Ishikawa (cell line): ENCODE data around the gene EML1.

Experiments
- CEBPB ChIP-seq: IDR thresholded peaks from 2 replicates; pipeline ENCODE4 v1.6.1; 2012
- CREB1 ChIP-seq: IDR thresholded peaks from 2 replicates; pipeline ENCODE4 v1.6.1; 2012; ENCODE audit warnings: low read depth
- EGR1 ChIP-seq: IDR thresholded peaks from 2 replicates; pipeline ENCODE4 v1.6.1; 2012
- EP300 ChIP-seq: IDR thresholded peaks from 2 replicates; pipeline ENCODE4 v1.6.1; 2012; ENCODE audit warnings: borderline replicate concordance
- FOXM1 ChIP-seq: IDR thresholded peaks from 2 replicates; pipeline ENCODE4 v1.6.1; 2012; ENCODE audit warnings: low read depth, borderline replicate concordance
- NFIC ChIP-seq: IDR thresholded peaks from 2 replicates; pipeline ENCODE4 v1.6.1; 2012
- RAD21 ChIP-seq: IDR thresholded peaks from 2 replicates; pipeline ENCODE4 v1.6.1; 2012; ENCODE audit warnings: low read depth
- TAF1 ChIP-seq: IDR thresholded peaks from 2 replicates; pipeline ENCODE4 v1.6.1; 2012; ENCODE audit warnings: low read depth, mild to moderate bottlenecking
- TCF12 ChIP-seq: IDR thresholded peaks from 2 replicates; pipeline ENCODE4 v1.6.1; 2012; ENCODE audit warnings: low read depth
- TEAD4 ChIP-seq: IDR thresholded peaks from 2 replicates; pipeline ENCODE4 v1.6.1; 2012
- YY1 ChIP-seq: IDR thresholded peaks from 2 replicates; pipeline ENCODE4 v1.6.1; 2012; ENCODE audit warnings: low read depth
- ZBTB7A ChIP-seq: IDR thresholded peaks from 2 replicates; pipeline ENCODE4 v1.6.1; 2012; ENCODE audit warnings: low read depth
- TF ChIP-seq, protein P1 (sequence below): IDR thresholded peaks from 2 replicates; pipeline ENCODE4 v1.6.1; 2012
- TF ChIP-seq, protein P2 (sequence below): IDR thresholded peaks from 2 replicates; pipeline ENCODE4 v1.6.1; 2012
- TF ChIP-seq, protein P3 (sequence below): IDR thresholded peaks from 2 replicates; pipeline ENCODE4 v1.6.1; 2012; ENCODE audit warnings: low read depth, mild to moderate bottlenecking

The EML1 gene

DNA sequence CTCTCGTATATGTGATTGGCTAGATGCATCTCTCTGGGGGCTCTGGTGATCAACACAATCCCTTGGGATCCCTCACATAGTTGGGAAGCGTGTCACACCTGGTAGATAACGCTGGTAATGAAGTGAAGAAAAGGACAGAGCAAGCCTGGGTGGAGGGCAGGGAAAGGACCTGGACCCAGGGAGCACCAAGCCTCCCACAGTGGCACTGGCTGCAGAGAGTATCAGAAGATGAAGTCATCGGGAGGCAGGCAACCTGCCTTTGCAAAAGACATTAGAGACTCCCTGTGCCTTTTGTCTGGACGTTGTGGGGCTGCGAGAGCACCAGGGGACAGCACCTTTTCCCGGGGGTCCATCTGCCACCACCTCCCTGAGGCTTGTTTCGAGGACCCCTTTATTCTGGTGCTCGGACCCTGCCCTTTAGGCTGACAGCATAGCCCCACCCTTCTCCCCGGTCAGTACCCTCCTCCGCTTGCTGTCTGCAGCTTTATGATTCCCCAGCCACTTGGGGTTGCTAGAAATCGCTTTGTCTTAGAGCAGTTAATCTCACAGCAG lies 116.4 kb downstream of the EML1 start:
- TF ChIP-seq, protein P1, sequence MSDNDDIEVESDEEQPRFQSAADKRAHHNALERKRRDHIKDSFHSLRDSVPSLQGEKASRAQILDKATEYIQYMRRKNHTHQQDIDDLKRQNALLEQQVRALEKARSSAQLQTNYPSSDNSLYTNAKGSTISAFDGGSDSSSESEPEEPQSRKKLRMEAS = no peak
- TF ChIP-seq RAD21 (no peak), FOXM1 (no peak)

DNA sequence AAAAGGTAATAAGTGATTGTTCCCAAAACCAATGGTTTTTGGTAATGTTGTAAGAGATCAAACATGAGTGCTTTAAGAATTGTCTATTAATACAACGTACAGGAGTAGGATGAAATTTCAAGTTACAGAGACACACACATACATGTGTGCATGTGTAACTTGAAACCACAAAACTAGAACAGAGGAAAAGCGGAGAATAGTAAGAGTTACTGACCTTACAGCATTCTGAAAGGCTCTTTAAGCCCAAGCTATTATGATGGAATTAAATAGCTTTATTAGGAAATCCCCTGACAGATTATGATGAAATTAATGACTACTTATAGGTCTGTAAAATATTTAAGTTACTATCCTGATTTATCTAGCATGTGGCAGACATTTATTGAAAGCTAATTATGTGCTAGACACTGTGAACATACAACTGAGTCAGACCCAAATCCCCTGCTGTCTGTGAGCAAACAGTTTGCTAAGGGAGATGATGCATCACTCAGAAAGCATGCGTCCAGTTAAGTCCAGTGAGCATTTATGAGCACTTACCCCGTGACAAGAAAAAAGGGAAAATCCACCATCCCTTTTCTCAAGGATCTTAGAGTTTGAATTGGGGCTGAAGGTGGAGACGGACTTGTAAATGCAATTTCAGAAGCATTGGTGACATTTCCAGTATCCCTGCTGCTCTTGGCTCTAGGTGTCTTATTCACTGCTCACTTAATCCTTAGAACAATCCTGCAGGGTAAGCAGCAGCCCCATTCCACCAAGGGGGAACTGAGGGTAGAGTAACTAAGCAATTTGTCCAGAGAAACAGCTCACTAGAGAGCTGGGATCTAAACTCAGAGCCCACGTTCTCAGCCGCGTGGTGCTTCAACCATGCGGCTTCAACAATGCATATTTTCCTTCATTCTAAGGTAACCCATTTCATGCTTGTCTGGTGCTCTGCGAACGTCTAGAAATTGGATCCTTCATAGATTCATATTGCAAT lies 117.4 kb downstream of the EML1 start:
- TF ChIP-seq RAD21 (no peak), EP300 (no peak), EGR1 (no peak), CEBPB (no peak), FOXM1 (no peak), CREB1 (no peak), NFIC (no peak), TAF1 (no peak), ZBTB7A (no peak), TCF12 (no peak), TEAD4 (no peak)
- TF ChIP-seq, protein P1 = no peak
- TF ChIP-seq, protein P2, sequence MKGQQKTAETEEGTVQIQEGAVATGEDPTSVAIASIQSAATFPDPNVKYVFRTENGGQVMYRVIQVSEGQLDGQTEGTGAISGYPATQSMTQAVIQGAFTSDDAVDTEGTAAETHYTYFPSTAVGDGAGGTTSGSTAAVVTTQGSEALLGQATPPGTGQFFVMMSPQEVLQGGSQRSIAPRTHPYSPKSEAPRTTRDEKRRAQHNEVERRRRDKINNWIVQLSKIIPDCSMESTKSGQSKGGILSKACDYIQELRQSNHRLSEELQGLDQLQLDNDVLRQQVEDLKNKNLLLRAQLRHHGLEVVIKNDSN = no peak
- TF ChIP-seq, protein P3, sequence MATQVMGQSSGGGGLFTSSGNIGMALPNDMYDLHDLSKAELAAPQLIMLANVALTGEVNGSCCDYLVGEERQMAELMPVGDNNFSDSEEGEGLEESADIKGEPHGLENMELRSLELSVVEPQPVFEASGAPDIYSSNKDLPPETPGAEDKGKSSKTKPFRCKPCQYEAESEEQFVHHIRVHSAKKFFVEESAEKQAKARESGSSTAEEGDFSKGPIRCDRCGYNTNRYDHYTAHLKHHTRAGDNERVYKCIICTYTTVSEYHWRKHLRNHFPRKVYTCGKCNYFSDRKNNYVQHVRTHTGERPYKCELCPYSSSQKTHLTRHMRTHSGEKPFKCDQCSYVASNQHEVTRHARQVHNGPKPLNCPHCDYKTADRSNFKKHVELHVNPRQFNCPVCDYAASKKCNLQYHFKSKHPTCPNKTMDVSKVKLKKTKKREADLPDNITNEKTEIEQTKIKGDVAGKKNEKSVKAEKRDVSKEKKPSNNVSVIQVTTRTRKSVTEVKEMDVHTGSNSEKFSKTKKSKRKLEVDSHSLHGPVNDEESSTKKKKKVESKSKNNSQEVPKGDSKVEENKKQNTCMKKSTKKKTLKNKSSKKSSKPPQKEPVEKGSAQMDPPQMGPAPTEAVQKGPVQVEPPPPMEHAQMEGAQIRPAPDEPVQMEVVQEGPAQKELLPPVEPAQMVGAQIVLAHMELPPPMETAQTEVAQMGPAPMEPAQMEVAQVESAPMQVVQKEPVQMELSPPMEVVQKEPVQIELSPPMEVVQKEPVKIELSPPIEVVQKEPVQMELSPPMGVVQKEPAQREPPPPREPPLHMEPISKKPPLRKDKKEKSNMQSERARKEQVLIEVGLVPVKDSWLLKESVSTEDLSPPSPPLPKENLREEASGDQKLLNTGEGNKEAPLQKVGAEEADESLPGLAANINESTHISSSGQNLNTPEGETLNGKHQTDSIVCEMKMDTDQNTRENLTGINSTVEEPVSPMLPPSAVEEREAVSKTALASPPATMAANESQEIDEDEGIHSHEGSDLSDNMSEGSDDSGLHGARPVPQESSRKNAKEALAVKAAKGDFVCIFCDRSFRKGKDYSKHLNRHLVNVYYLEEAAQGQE = no peak

DNA sequence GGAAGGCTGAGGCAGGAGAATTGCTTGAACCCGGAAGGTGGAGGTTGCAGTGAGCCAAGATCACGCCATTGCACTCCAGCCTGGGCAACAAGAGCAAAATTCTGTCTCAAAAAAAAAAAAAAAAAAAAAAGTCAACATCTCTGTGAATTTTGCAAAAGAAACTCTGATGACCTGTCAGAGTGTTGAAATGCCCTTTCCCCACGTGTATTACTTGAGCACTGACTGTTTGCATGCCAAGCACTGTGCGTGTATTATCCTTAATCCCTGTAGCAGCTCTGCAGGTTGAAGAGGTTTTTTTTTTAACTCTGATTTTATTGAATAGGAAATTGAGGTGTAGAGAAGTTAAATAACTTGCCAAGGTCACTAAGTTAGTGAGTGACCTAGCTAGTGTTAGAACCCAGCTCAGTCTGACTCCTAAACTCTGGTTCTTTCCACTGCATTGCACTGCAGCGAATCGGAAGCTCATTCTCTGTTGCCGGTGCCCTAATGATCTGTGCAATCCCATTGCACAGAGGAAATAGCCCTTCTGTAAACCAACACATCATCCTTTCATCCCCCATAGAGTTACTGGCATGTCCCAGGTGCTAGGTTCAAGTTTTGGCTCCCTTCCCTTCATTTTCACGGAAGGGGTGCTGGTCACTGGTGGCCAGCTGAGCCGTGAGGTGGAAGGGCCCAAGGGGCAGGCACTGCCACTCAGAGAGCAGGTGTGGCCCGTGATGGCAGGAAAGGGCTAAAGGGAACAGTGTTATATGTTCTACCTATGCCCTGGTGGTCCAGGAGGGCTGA lies 122.3 kb downstream of the EML1 start:
- TF ChIP-seq, protein P1 = no peak
- TF ChIP-seq CEBPB (no peak), TCF12 (no peak), CREB1 (no peak), YY1 (no peak), RAD21 (no peak), ZBTB7A (no peak), FOXM1 (no peak), EGR1 (no peak), TAF1 (no peak), EP300 (no peak), NFIC (no peak), TEAD4 (no peak)
- TF ChIP-seq, protein P2 = no peak
- TF ChIP-seq, protein P3 = no peak

DNA sequence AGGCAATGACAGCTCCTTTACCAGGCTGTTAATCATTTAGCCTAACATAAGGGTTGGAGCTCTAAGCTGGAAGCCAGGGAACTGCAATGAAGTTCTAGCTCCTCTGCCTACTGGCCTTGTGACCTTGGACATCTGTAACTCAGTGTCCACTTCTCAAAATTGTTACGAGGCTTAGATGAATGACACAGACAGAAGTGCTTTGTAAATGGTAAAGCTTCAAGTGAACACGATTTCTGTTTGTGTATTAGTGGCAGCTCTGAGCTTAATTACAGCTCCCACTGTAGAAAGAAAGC lies 122.8 kb downstream of the EML1 start:
- TF ChIP-seq, protein P3 = no peak
